ENCODE data around the gene KCTD19.
A peak's percentile ranks its signal among the peaks of the same experiment; 100 is the strongest.
"Not testable (repeated sequence)": the region's sequence is repeated elsewhere in the genome, so short reads cannot be mapped to it uniquely, and the experiment has no call there.

KCTD19 gene

GRCh38 chr16:67326472-67327309, at the start of gene KCTD19, which contains the start of gene LRRC36:
TSS of gene KCTD19 (minus strand) at chr16:67326741. CDS start at chr16:67326707, 34 bp downstream.
TSS of gene LRRC36 (plus strand) at chr16:67326815. CDS start at chr16:67326863, 48 bp downstream.
- TF ChIP-seq CTCF (conservative IDR thresholded peaks at IDR 0.05): no peak
- H3K27ac ChIP-seq: no peak within 1 kb of the TSS

- H3K27ac ChIP-seq: not testable (repeated sequence)
Measured at GRCh38 chr16:67376012-67376411, 49.5 kb upstream of the KCTD19 start.

- H3K27ac ChIP-seq: no peak overlapping the region
- peak; percentile 36; the same call in 1 of the 2 replicates for TF ChIP-seq CTCF (conservative IDR thresholded peaks at IDR 0.05)
Measured at GRCh38 chr16:67372664-67373063, 46.1 kb upstream of the KCTD19 start.

- TF ChIP-seq CTCF (conservative IDR thresholded peaks at IDR 0.05): no peak
- H3K27ac ChIP-seq: no peak overlapping the region
Measured at GRCh38 chr16:67370661-67371060, 44.1 kb upstream of the KCTD19 start.

- peak overlapping the region; percentile 76 for H3K27ac ChIP-seq
- TF ChIP-seq CTCF (conservative IDR thresholded peaks at IDR 0.05): no peak
Measured at GRCh38 chr16:67364600-67365235, 38.2 kb upstream of the KCTD19 start.

- TF ChIP-seq CTCF (conservative IDR thresholded peaks at IDR 0.05): no peak
- H3K27ac ChIP-seq: no peak overlapping the region
Measured at GRCh38 chr16:67361038-67361437, 34.5 kb upstream of the KCTD19 start.

- not testable (repeated sequence) for H3K27ac ChIP-seq
Measured at GRCh38 chr16:67359540-67360269, 33.2 kb upstream of the KCTD19 start.

GRCh38 chr16:67357561-67357960, 31.0 kb upstream of the KCTD19 start:
- no peak overlapping the region for H3K27ac ChIP-seq
- no peak for TF ChIP-seq CTCF (conservative IDR thresholded peaks at IDR 0.05)

All from VCaP (cell line).